Panc1 (cell line): ENCODE results near the gene AMPH.

ENCODE experiments used
- POLR2AphosphoS5 ChIP-seq: IDR thresholded peaks from 2 replicates; pipeline ENCODE4 v1.6.1; 2012; ENCODE audit warnings: mild to moderate bottlenecking, low read depth, low read length, moderate library complexity
- TF ChIP-seq, protein P1 (sequence below): fragments of 450-650 bp; IDR thresholded peaks from 2 replicates; pipeline ENCODE4 v1.5.1; 2017; ENCODE audit warnings: mild to moderate bottlenecking

DNA sequence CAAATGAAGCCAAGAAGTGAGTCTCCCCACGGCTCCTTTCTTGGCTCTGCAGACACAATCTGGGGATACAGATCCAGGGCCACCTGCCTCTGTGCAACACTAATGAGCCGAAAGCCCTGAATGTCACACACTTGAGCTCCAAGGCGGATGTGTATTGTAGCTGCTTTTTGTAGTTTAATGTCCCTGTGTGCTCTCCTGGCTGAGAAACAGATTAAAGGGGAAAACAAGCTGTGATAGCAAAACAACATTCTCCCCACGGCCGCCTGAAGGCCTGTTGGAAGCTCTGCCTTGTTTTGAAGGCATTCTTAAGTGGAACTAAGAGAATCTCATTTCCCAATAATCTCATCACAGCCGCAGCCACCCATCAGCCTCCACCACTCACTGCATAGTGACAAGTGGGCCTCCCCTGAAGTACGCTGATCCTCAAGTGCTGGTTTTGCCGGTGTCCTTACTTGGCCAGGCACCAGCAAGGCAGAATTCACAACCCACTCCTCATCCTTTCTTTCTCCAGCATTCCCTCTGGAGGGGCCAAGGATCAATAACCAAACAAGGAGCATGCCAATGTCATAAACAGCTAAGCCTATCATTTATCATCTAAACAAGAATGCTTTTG lies 44.4 kb upstream of the AMPH start:
- no peak for TF ChIP-seq POLR2AphosphoS5
- TF ChIP-seq, protein P1, sequence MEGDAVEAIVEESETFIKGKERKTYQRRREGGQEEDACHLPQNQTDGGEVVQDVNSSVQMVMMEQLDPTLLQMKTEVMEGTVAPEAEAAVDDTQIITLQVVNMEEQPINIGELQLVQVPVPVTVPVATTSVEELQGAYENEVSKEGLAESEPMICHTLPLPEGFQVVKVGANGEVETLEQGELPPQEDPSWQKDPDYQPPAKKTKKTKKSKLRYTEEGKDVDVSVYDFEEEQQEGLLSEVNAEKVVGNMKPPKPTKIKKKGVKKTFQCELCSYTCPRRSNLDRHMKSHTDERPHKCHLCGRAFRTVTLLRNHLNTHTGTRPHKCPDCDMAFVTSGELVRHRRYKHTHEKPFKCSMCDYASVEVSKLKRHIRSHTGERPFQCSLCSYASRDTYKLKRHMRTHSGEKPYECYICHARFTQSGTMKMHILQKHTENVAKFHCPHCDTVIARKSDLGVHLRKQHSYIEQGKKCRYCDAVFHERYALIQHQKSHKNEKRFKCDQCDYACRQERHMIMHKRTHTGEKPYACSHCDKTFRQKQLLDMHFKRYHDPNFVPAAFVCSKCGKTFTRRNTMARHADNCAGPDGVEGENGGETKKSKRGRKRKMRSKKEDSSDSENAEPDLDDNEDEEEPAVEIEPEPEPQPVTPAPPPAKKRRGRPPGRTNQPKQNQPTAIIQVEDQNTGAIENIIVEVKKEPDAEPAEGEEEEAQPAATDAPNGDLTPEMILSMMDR = no peak
